Naive thymus-derived CD4-positive, alpha-beta T cell (primary cell): ENCODE results near the gene EIF3C. TPM values are rescaled to one million over a fixed set of nuclear protein-coding genes. Genes with fewer than 3 reads are reported as not detected.
A peak's percentile ranks its signal among the peaks of the same experiment; 100 is the strongest.
"Not testable (repeated sequence)": the region's sequence is repeated elsewhere in the genome, so short reads cannot be mapped to it uniquely, and the experiment has no call there.

Experiments
- ATAC-seq: fragments of 150-1000 bp; cut with Tn5 transposase; 2 replicates; pipeline ENCODE4 v1.10.0; 2021; ENCODE audit warnings: mild to moderate bottlenecking, moderate library complexity
- CTCF ChIA-PET: fragments of 350-600 bp; sonication (Branson Sonifier 250); formaldehyde crosslinking; loops from one replicate; lab custom pipeline; 2021; ENCODE audit warnings: antibody characterized with exemption; lab: Charles Lee
- POLR2A ChIA-PET: fragments of 350-600 bp; sonication (Branson Sonifier 250); formaldehyde crosslinking; loops from one replicate; lab custom pipeline; 2021; ENCODE audit warnings: antibody characterized with exemption, inconsistent platforms; lab: Charles Lee
- DNase-seq, 9 donors: peaks; one replicate each; pipeline versions ENCODE4 v3.0.0 to v3.0.0-alpha.2; 2020 to 2022; ENCODE audit warnings: mixed read lengths in 1 of 9
- H3K27ac ChIP-seq: one replicate; pipeline ENCODE4 v1.7.0; 2013; ENCODE audit warnings: mild to moderate bottlenecking, low read depth, low read length, moderate library complexity
- H3K27me3 ChIP-seq, 2 donors: one replicate each; pipeline ENCODE4 v1.7.0; 2013; ENCODE audit warnings: low read length in 2 of 2, mild to moderate bottlenecking in 2 of 2, moderate library complexity in 2 of 2; ENCODE audit not compliant: control insufficient read depth in 2 of 2, insufficient read depth in 2 of 2
- H3K36me3 ChIP-seq, 3 experiments: 1 replicate in 2 of 3; 2 replicates in 1 of 3; pipeline ENCODE4 v1.7.0; 2013; ENCODE audit warnings: low read length in 3 of 3, mild to moderate bottlenecking in 3 of 3, moderate library complexity in 1 of 3; ENCODE audit not compliant: insufficient read depth in 3 of 3, control insufficient read depth in 2 of 3
- H3K4me1 ChIP-seq, 2 donors: one replicate each; pipeline ENCODE4 v1.7.0; 2013; ENCODE audit warnings: low read length in 2 of 2, mild to moderate bottlenecking in 2 of 2, moderate library complexity in 1 of 2; ENCODE audit not compliant: control insufficient read depth in 2 of 2, insufficient read depth in 2 of 2
- H3K4me3 ChIP-seq: 2 replicates; pipeline ENCODE4 v1.7.0; 2013; ENCODE audit warnings: mild to moderate bottlenecking, low read length
- H3K9me3 ChIP-seq, 3 experiments: 1 replicate in 2 of 3; 2 replicates in 1 of 3; pipeline ENCODE4 v1.7.0; 2013; ENCODE audit warnings: low read length in 3 of 3; ENCODE audit not compliant: control insufficient read depth in 2 of 3
- H3K27ac Mint-ChIP-seq, 9 donors: one replicate each; pipeline ENCODE4 v1.8.0; 2020 to 2022; ENCODE audit warnings: mixed read lengths in 9 of 9, mild to moderate bottlenecking in 8 of 9, moderate library complexity in 5 of 9, inconsistent platforms in 2 of 9
- H3K27me3 Mint-ChIP-seq, 5 donors: one replicate each; pipeline ENCODE4 v1.8.0; 2021 to 2022; ENCODE audit warnings: mixed read lengths in 5 of 5, mild to moderate bottlenecking in 1 of 5
- H3K36me3 Mint-ChIP-seq, 5 donors: one replicate each; pipeline ENCODE4 v1.8.0; 2020 to 2022; ENCODE audit warnings: mixed read lengths in 5 of 5, mild to moderate bottlenecking in 3 of 5, inconsistent platforms in 1 of 5
- H3K4me1 Mint-ChIP-seq, 7 donors: one replicate each; pipeline ENCODE4 v1.8.0; 2020 to 2022; ENCODE audit warnings: mixed read lengths in 7 of 7, mild to moderate bottlenecking in 3 of 7, inconsistent platforms in 1 of 7
- H3K4me3 Mint-ChIP-seq, 10 donors: one replicate each; pipeline ENCODE4 v1.8.0; 2020 to 2022; ENCODE audit warnings: mild to moderate bottlenecking in 10 of 10, mixed read lengths in 10 of 10, moderate library complexity in 6 of 10, inconsistent platforms in 2 of 10
- H3K9me3 Mint-ChIP-seq, 11 donors: one replicate each; pipeline ENCODE4 v1.8.0; 2020 to 2022; ENCODE audit warnings: mixed read lengths in 11 of 11, mild to moderate bottlenecking in 4 of 11, inconsistent platforms in 1 of 11, moderate library complexity in 1 of 11
- intact Hi-C, 2 donors: fragments of 100-400 bp; cut with micrococcal nuclease; formaldehyde crosslinking; loops; one replicate each; pipeline ENCODE4 v1.15.1; 2023
- microRNA-seq: library from miRNA; unstranded; fragments of <30 nt; microRNA quantifications from one replicate; pipeline ENCODE4 v1.2.0, GENCODE V29; 2022; ENCODE audit warnings: borderline microRNAs expressed
- polyA plus RNA-seq, 2 donors: library from polyadenylated mRNA; unstranded; fragments of 300-500 nt; fragmentation: Illumina TruSeq; gene quantifications; one replicate each; pipeline ENCODE4 v1.2.3, GENCODE V29; 2021
- total RNA-seq, 6 experiments: library from RNA in 5 of 6; stranded (reverse) in 5 of 6; gene quantifications; 1 replicate in 5 of 6; 2 replicates in 1 of 6; pipeline ENCODE4 v1.2.3 and lab custom pipeline; 2021 to 2026

Gene EIF3C
- total and polyA plus RNA-seq, 7 experiments from 2014 or later, result 158 to 736 (median 377) TPM

DNA sequence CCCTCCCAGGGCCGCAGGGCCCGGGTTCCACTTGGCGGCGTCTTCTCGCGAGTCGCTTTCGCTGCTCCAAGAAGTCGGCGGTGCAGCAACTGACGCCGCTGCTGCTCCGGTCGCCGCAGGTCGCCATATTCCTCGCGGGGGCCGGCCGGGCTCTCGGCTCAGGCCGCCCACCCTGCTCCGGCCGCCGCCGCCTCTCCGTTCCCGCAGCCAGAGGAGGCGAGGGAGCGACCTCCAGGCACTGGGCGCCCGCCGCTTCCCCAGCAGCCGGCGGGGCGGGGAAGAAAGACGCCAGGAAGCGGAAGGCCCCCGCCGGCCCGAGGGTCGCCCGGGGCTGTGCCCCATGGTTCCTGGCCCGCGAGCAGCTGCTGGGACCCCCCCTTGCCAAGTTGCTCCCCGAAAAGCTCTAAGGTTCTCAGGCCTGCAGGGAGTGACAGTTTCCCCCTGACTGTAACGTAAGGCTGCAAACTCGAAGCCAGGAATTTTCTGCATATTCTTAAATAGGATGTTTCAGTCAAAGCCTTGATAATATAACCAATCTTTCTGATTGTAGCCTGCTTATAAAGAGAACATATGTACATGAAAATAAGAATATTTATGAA, 39.3 kb downstream of the EIF3C start:
- H3K36me3 Mint-ChIP-seq, H3K27ac ChIP-seq, CTCF ChIA-PET, H3K4me1 Mint-ChIP-seq, H3K4me3 Mint-ChIP-seq, H3K4me1 ChIP-seq, DNase-seq, H3K27me3 ChIP-seq, H3K36me3 ChIP-seq, H3K9me3 ChIP-seq, intact Hi-C loops, POLR2A ChIA-PET, H3K27ac Mint-ChIP-seq, H3K4me3 ChIP-seq, ATAC-seq, H3K9me3 Mint-ChIP-seq, H3K27me3 Mint-ChIP-seq: not testable (repeated sequence)

GRCh38 chr16:28751487-28751886, 40.2 kb downstream of the EIF3C start, which contains the start of gene NPIPB9:
NPIPB9 (plus strand) TSS chr16:28751787.
- H3K27ac Mint-ChIP-seq, H3K4me3 ChIP-seq, H3K27me3 ChIP-seq, DNase-seq, H3K4me3 Mint-ChIP-seq, H3K36me3 Mint-ChIP-seq, CTCF ChIA-PET, H3K9me3 Mint-ChIP-seq, POLR2A ChIA-PET, H3K36me3 ChIP-seq, H3K27ac ChIP-seq, ATAC-seq, intact Hi-C loops, H3K4me1 Mint-ChIP-seq, H3K27me3 Mint-ChIP-seq, H3K9me3 ChIP-seq, H3K4me1 ChIP-seq: not testable (repeated sequence)

- H3K27ac Mint-ChIP-seq, H3K27me3 ChIP-seq: not testable (repeated sequence)
- ATAC-seq, result peak; percentile 60
These were observed 70.4 kb downstream of the EIF3C start for GRCh38 chr16:28781697-28782096.

GRCh38 chr16:28782357-28782756, 71.1 kb downstream of the EIF3C start:
- H3K27ac Mint-ChIP-seq, DNase-seq, H3K36me3 Mint-ChIP-seq, H3K4me1 Mint-ChIP-seq, ATAC-seq, H3K27me3 ChIP-seq, intact Hi-C loops, H3K27ac ChIP-seq, H3K36me3 ChIP-seq, H3K4me3 Mint-ChIP-seq, H3K4me1 ChIP-seq, H3K9me3 ChIP-seq, H3K4me3 ChIP-seq, CTCF ChIA-PET, POLR2A ChIA-PET, H3K27me3 Mint-ChIP-seq, H3K9me3 Mint-ChIP-seq: not testable (repeated sequence)

More at GRCh38 chr16:28781697-28782096, 70.4 kb downstream of the EIF3C start:
- intact Hi-C loops, H3K4me1 Mint-ChIP-seq, DNase-seq, H3K36me3 Mint-ChIP-seq, H3K27ac ChIP-seq, POLR2A ChIA-PET, H3K27me3 Mint-ChIP-seq, H3K9me3 Mint-ChIP-seq, H3K36me3 ChIP-seq, H3K4me1 ChIP-seq, CTCF ChIA-PET, H3K4me3 ChIP-seq, H3K9me3 ChIP-seq, H3K4me3 Mint-ChIP-seq: not testable (repeated sequence)

Small RNA genes within 50 kb of the gene (microRNA-seq; reads per million reads assigned to microRNA genes)
- gene MIR6862-2, result not detected

Other genes starting within 250 kb of the EIF3C start
- gene NPIPB7, start 239.1 kb upstream of the EIF3C start, total RNA-seq, result under 1 TPM in 4 of 5 experiments, not detected in 1; 0.22 to 0.54 (median 0.25) TPM
- gene NPIPB7, start 239.1 kb upstream of the EIF3C start, polyA plus RNA-seq, result not detected
- gene CLN3, start 219.4 kb upstream of the EIF3C start, total RNA-seq, result 10 to 100 TPM; 56.5 to 76.3 (median 70.7) TPM
- gene CLN3, start 219.4 kb upstream of the EIF3C start, polyA plus RNA-seq, result 10 to 100 TPM; 16.0 to 27.3 TPM
- gene APOBR, start 216.8 kb upstream of the EIF3C start, total RNA-seq, result 10 to 100 TPM in 2 of 5 experiments, 1 to 10 TPM in 3; 3.3 to 28.8 (median 8.2) TPM
- under 1 TPM; 0.22 to 0.79 TPM for gene APOBR, start 216.8 kb upstream of the EIF3C start, polyA plus RNA-seq
- gene IL27, start 204.6 kb upstream of the EIF3C start, total RNA-seq, result under 1 TPM in 1 of 5 experiments, not detected in 4; 0.49 TPM
- gene IL27, start 204.6 kb upstream of the EIF3C start, polyA plus RNA-seq, result not detected
- gene NUPR1, start 172.5 kb upstream of the EIF3C start, total RNA-seq, result under 1 TPM in 2 of 5 experiments, not detected in 3; 0.05 to 0.11 TPM
- gene NUPR1, start 172.5 kb upstream of the EIF3C start, polyA plus RNA-seq, result not detected
- 10 to 100 TPM; 41.5 to 80.5 (median 55.0) TPM for gene SGF29, start 157.5 kb upstream of the EIF3C start, total RNA-seq
- gene SGF29, start 157.5 kb upstream of the EIF3C start, polyA plus RNA-seq, result 10 to 100 TPM; 68.2 to 85.6 TPM
- gene SULT1A2, start 114.4 kb upstream of the EIF3C start, total RNA-seq, result under 1 TPM; 0.21 to 0.73 (median 0.56) TPM
- under 1 TPM in 1 of 2 donors, not detected in 1; 0.38 TPM for gene SULT1A2, start 114.4 kb upstream of the EIF3C start, polyA plus RNA-seq
- 10 to 100 TPM in 4 of 5 experiments, 1 to 10 TPM in 1; 9.2 to 70.8 (median 19.6) TPM for gene SULT1A1, start 101.4 kb upstream of the EIF3C start, total RNA-seq
- gene SULT1A1, start 101.4 kb upstream of the EIF3C start, polyA plus RNA-seq, result 10 to 100 TPM in 1 of 2 donors, 1 to 10 TPM in 1; 9.4 to 10.5 TPM
- 1 to 10 TPM in 2 of 5 experiments, under 1 TPM in 2, not detected in 1; 0.88 to 3.0 (median 1.4) TPM for gene NPIPB8, start 73.4 kb upstream of the EIF3C start, total RNA-seq
- gene NPIPB8, start 73.4 kb upstream of the EIF3C start, polyA plus RNA-seq, result not detected
- gene NPIPB9, start 40.3 kb downstream of the EIF3C start, total RNA-seq, result 1 to 10 TPM; 2.9 to 5.2 (median 4.8) TPM
- gene NPIPB9, start 40.3 kb downstream of the EIF3C start, polyA plus RNA-seq, result under 1 TPM; 0.18 to 0.30 TPM
- 100 to 1,000 TPM; 274 to 374 (median 310) TPM for gene ATXN2L, start 111.5 kb downstream of the EIF3C start, total RNA-seq
- 10 to 100 TPM; 19.7 to 38.8 TPM for gene ATXN2L, start 111.5 kb downstream of the EIF3C start, polyA plus RNA-seq
- 100 to 1,000 TPM in 2 of 5 experiments, 10 to 100 TPM in 3; 89.7 to 140 (median 95.2) TPM for gene TUFM, start 134.9 kb downstream of the EIF3C start, total RNA-seq
- gene TUFM, start 134.9 kb downstream of the EIF3C start, polyA plus RNA-seq, result 100 to 1,000 TPM; 125 to 139 TPM
- 100 to 1,000 TPM in 2 of 5 experiments, 10 to 100 TPM in 3; 66.8 to 145 (median 77.8) TPM for gene SH2B1, start 152.4 kb downstream of the EIF3C start, total RNA-seq
- gene SH2B1, start 152.4 kb downstream of the EIF3C start, polyA plus RNA-seq, result 1 to 10 TPM; 1.9 to 3.1 TPM
- gene ATP2A1, start 167.0 kb downstream of the EIF3C start, total RNA-seq, result 1 to 10 TPM in 2 of 5 experiments, under 1 TPM in 3; 0.32 to 1.6 (median 0.89) TPM
- not detected for gene ATP2A1, start 167.0 kb downstream of the EIF3C start, polyA plus RNA-seq
- 10 to 100 TPM; 19.9 to 30.3 (median 27.3) TPM for gene RABEP2, start 213.8 kb downstream of the EIF3C start, total RNA-seq
- gene RABEP2, start 213.8 kb downstream of the EIF3C start, polyA plus RNA-seq, result 1 to 10 TPM; 4.4 to 7.5 TPM
- gene CD19, start 220.5 kb downstream of the EIF3C start, total RNA-seq, result 1 to 10 TPM in 1 of 5 experiments, under 1 TPM in 4; 0.22 to 3.0 (median 0.32) TPM
- gene CD19, start 220.5 kb downstream of the EIF3C start, polyA plus RNA-seq, result under 1 TPM; 0.40 to 0.58 TPM
- 100 to 1,000 TPM in 3 of 5 experiments, 10 to 100 TPM in 2; 70.9 to 117 (median 111) TPM for gene NFATC2IP, start 239.5 kb downstream of the EIF3C start, total RNA-seq
- gene NFATC2IP, start 239.5 kb downstream of the EIF3C start, polyA plus RNA-seq, result 10 to 100 TPM; 26.0 to 37.8 TPM